Neural crest cell (in vitro differentiated cells): ENCODE data around the gene PLD6. TPM values are rescaled to one million over a fixed set of nuclear protein-coding genes. Genes with fewer than 3 reads are reported as not detected.
"Not testable (repeated sequence)": the region's sequence is repeated elsewhere in the genome, so short reads cannot be mapped to it uniquely, and the experiment has no call there.

ENCODE experiments used
- DNase-seq: peaks from one replicate; pipeline ENCODE4 v3.0.0; 2021; ENCODE audit warnings: low read depth, mixed read lengths, low spot score
- H3K27ac Mint-ChIP-seq: one replicate; pipeline ENCODE4 v1.8.0; 2021; ENCODE audit warnings: mild to moderate bottlenecking, mixed read lengths; ENCODE audit not compliant: unreplicated experiment
- H3K27me3 Mint-ChIP-seq: 2 replicates; pipeline ENCODE4 v1.8.0; 2021; ENCODE audit warnings: low read depth, mild to moderate bottlenecking, mixed read lengths
- H3K36me3 Mint-ChIP-seq: 2 replicates; pipeline ENCODE4 v1.8.0; 2021; ENCODE audit warnings: low read depth, mild to moderate bottlenecking, mixed read lengths
- H3K4me1 Mint-ChIP-seq: 2 replicates; pipeline ENCODE4 v1.8.0; 2021; ENCODE audit warnings: mixed read lengths
- H3K4me3 Mint-ChIP-seq: one replicate; pipeline ENCODE4 v1.8.0; 2021; ENCODE audit warnings: mild to moderate bottlenecking, mixed read lengths
- H3K9me3 Mint-ChIP-seq: 2 replicates; pipeline ENCODE4 v1.8.0; 2021; ENCODE audit warnings: mixed read lengths
- long read RNA-seq: library from polyadenylated mRNA; unstranded; transcript quantifications from one replicate; pipeline ENCODE4 v2.0.0, GENCODE V29; 2020
- total RNA-seq: library from RNA; stranded (reverse); gene quantifications from 2 replicates; pipeline ENCODE4 v1.2.1, GENCODE V29; 2021
- TF ChIP-seq, protein P1 (sequence below): fragments of 200-600 bp; sonication (generic); conservative IDR thresholded peaks from 2 replicates; pipeline ENCODE4 v1.5.0; 2021; ENCODE audit warnings: antibody characterized with exemption, mild to moderate bottlenecking

PLD6 gene
- 0.23 TPM in 1 of 2 replicates, not detected in the other for total RNA-seq
- long read RNA-seq, result 0 reads

DNA sequence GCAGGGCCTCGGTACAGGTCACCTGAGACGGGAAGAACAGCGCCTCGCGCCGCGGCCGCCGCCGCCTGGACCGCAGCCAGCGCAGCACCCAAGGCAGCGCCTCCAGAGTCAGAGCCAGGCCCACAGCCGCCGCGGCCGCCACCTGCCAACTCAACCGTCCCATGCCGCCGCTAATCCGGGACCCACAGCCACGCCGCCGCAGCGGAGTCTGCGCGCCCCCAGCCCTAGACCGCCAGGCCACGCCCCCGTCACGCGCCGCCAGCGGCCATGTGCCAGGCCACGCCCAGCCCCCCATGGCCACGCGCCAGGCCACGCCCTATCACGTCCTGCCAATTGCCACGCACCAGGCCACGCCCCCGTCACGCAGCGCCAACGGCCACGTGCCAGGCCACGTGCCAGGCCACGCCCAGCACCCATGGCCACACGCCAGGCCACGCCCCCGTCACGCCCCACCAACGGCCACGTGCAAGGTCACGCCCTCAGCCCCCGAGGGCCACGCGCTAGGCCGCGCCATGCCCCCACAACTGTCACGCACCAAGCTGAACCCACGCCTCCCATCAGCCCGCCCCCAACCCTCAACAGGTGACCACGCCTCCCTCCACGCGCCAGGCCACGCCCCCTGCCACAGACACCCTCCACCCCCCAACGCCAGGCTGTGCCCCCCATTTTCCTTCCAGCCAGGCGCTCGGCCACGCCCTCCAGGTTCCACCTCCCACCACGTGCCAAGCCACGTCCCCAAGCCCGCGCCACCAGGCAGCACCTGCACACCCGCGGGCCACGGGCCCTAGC, at the start of gene PLD6:
Gene PLD6 (minus strand): TSS at position 210 of the 789 bp plus-strand sequence. CDS start 47 bp downstream, at position 163.
- Mint-ChIP-seq H3K4me3 (no peak within 1 kb of the TSS), H3K4me1 (peaks cover 11% of the 10 kb centered on the region), H3K9me3 (no peaks in the 10 kb centered on the region), H3K36me3 (no peaks in the 10 kb centered on the region), H3K27ac (no peak within 1 kb of the TSS), H3K27me3 (no peaks in the 10 kb centered on the region)
- TF ChIP-seq, protein P1, sequence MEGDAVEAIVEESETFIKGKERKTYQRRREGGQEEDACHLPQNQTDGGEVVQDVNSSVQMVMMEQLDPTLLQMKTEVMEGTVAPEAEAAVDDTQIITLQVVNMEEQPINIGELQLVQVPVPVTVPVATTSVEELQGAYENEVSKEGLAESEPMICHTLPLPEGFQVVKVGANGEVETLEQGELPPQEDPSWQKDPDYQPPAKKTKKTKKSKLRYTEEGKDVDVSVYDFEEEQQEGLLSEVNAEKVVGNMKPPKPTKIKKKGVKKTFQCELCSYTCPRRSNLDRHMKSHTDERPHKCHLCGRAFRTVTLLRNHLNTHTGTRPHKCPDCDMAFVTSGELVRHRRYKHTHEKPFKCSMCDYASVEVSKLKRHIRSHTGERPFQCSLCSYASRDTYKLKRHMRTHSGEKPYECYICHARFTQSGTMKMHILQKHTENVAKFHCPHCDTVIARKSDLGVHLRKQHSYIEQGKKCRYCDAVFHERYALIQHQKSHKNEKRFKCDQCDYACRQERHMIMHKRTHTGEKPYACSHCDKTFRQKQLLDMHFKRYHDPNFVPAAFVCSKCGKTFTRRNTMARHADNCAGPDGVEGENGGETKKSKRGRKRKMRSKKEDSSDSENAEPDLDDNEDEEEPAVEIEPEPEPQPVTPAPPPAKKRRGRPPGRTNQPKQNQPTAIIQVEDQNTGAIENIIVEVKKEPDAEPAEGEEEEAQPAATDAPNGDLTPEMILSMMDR, result no peak
- DNase-seq, result no peak

DNA sequence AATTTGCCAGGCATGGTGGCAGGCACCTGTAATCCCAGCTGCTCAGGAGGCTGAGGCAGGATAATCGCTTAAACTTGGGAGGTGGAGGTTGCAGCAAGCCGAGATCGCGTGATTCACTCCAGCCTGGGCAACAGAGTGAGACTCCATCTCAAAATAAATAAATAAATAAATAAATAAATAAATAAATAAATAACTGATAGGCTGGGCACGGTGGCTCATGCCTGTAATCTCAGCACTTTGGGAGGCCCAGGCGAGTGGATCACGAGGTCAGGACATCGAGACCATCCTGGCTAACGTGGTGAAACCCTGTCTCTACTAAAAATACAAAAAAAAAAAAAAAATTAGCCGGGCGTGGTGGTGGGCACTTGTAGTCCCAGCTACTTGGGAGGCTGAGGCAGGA, 49.6 kb upstream of the PLD6 start:
- peaks cover 19% of the 10 kb centered on the region for H3K36me3 Mint-ChIP-seq
- H3K9me3 Mint-ChIP-seq, result not testable (repeated sequence)

DNA sequence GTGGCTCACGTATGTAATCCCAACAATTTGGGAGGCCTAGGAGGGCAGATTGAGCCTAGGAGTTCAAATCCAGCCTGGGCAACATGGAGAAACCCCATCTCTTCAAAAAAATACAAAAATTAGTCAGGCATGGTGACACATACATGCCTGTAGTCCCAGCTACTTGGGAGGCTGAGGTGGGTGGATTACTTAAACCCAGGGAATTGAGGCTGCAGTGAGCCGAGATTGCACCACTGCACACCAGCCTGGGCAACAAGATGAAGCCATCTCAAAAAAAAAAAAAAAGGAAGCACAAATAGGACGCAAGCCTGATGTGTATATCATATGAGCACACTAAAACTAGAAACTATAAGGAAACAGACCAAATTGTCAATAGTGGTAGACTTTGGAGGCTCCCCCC, 47.9 kb upstream of the PLD6 start:
- no peaks in the 10 kb centered on the region for H3K27me3 Mint-ChIP-seq
- peaks cover 18% of the 10 kb centered on the region for H3K36me3 Mint-ChIP-seq
- H3K4me1 Mint-ChIP-seq, result no peaks in the 10 kb centered on the region
- TF ChIP-seq, protein P1, result no peak
- no peak overlapping the region for H3K4me3 Mint-ChIP-seq
- H3K27ac Mint-ChIP-seq, result no peak overlapping the region
- H3K9me3 Mint-ChIP-seq, result no peaks in the 10 kb centered on the region
- no peak for DNase-seq

More for the DNA sequence above, 49.6 kb upstream of the PLD6 start:
- H3K27ac Mint-ChIP-seq, DNase-seq, H3K27me3 Mint-ChIP-seq, H3K4me1 Mint-ChIP-seq, H3K4me3 Mint-ChIP-seq: not testable (repeated sequence)

DNA sequence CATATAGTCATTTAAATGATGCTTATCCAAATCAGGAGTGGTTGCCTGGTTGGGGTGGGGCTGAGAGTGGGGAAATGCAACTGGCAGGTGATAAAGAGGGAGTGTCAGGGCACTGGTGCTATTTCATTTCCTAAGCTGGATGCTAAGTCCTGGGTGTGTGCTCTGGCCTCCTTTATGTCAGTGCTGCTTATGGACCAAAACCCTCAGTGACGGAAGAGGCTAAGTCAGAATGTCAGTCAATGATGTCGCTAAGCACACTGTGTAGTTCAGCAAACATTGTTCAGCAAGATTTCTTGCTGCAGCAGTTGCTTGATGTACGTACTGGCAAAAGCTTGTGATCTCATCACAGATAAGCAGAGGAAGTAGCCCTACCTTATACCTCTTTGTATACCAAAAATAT, 47.3 kb upstream of the PLD6 start:
- Mint-ChIP-seq H3K4me3 (no peak overlapping the region), H3K9me3 (no peaks in the 10 kb centered on the region), H3K4me1 (no peaks in the 10 kb centered on the region), H3K27ac (no peak overlapping the region), H3K27me3 (no peaks in the 10 kb centered on the region), H3K36me3 (peaks cover 13% of the 10 kb centered on the region)
- TF ChIP-seq, protein P1, result no peak
- DNase-seq, result no peak

GRCh38 chr17:17252149-17252661, 46.1 kb upstream of the PLD6 start:
- Mint-ChIP-seq H3K36me3 (peaks cover 17% of the 10 kb centered on the region), H3K9me3 (no peaks in the 10 kb centered on the region), H3K27me3 (no peaks in the 10 kb centered on the region), H3K4me1 (no peaks in the 10 kb centered on the region), H3K4me3 (no peak overlapping the region), H3K27ac (no peak overlapping the region)
- TF ChIP-seq, protein P1, result no peak
- no peak for DNase-seq

GRCh38 chr17:17246879-17247278, 40.7 kb upstream of the PLD6 start:
- H3K9me3 Mint-ChIP-seq, result no peaks in the 10 kb centered on the region
- H3K4me1 Mint-ChIP-seq, result no peaks in the 10 kb centered on the region
- DNase-seq, result no peak
- peaks cover 9% of the 10 kb centered on the region for H3K36me3 Mint-ChIP-seq
- H3K27me3 Mint-ChIP-seq, result no peaks in the 10 kb centered on the region
- no peak overlapping the region for H3K27ac Mint-ChIP-seq
- H3K4me3 Mint-ChIP-seq, result no peak overlapping the region
- TF ChIP-seq, protein P1, result no peak
